Heart left ventricle (tissue), 16 donors: ENCODE results near the gene LMTK3. TPM values are rescaled to one million over a fixed set of nuclear protein-coding genes. Genes with fewer than 3 reads are reported as not detected.

Experiments used
- ATAC-seq, 4 donors: fragments of 200-7000 bp; cut with Tn5 transposase; one replicate each; pipeline ENCODE4 v1.9.1; 2020 to 2022; ENCODE audit warnings: moderate library complexity in 4 of 4, mild to moderate bottlenecking in 3 of 4, moderate number of reproducible peaks in 1 of 4
- DNase-seq, 5 donors: peaks; one replicate each; pipeline ENCODE4 v3.0.0-alpha.2; 2020
- H3K27ac ChIP-seq, 12 donors: fragments of 200-600 bp; sonication (generic) in 4 of 12; one replicate each; pipeline versions ENCODE4 v1.5.0 to v1.8.0; 2016 to 2022; ENCODE audit warnings: mild to moderate bottlenecking in 2 of 12
- H3K27me3 ChIP-seq, 9 donors: fragments of 200-600 bp; sonication (generic) in 2 of 9; one replicate each; pipeline versions ENCODE4 v1.5.1 to v1.8.0; 2016 to 2022; ENCODE audit warnings: mild to moderate bottlenecking in 3 of 9
- H3K36me3 ChIP-seq, 9 donors: fragments of 200-600 bp; sonication (generic) in 2 of 9; one replicate each; pipeline versions ENCODE4 v1.5.0 to v1.8.0; 2018 to 2022; ENCODE audit warnings: mild to moderate bottlenecking in 2 of 9
- H3K4me1 ChIP-seq, 12 donors: fragments of 200-600 bp; sonication (generic) in 4 of 12; one replicate each; pipeline versions ENCODE4 v1.5.0 to v1.8.0; 2016 to 2022; ENCODE audit warnings: mild to moderate bottlenecking in 3 of 12
- H3K4me3 ChIP-seq, 12 donors: fragments of 200-600 bp; sonication (generic) in 4 of 12; one replicate each; pipeline versions ENCODE4 v1.5.0 to v1.8.0; 2017 to 2022; ENCODE audit warnings: mild to moderate bottlenecking in 9 of 12, moderate library complexity in 4 of 12
- H3K9me3 ChIP-seq, 12 donors: fragments of 200-600 bp; sonication (generic) in 4 of 12; one replicate each; pipeline versions ENCODE4 v1.5.0 to v1.8.0; 2016 to 2022; ENCODE audit warnings: mild to moderate bottlenecking in 1 of 12
- CTCF ChIP-seq, 12 donors: fragments of 200-600 bp; sonication (generic) in 4 of 12; IDR thresholded peaks; one replicate each; pipeline versions ENCODE4 v1.5.0 to v1.8.0; 2018 to 2022; ENCODE audit warnings: antibody characterized with exemption in 12 of 12, mild to moderate bottlenecking in 5 of 12
- POLR2A ChIP-seq, 2 donors: fragments of 450-650 bp; IDR thresholded peaks; one replicate each; pipeline ENCODE4 v1.6.1; 2017; ENCODE audit warnings: antibody characterized with exemption in 2 of 2, mild to moderate bottlenecking in 2 of 2, moderate library complexity in 2 of 2
- WGBS, 4 donors: extraction: QIAGEN DNeasy Blood & Tissue Kit in 2 of 4; methylation state at CpG; one replicate each; pipeline versions ENCODE4 v1.1.5 to v1.1.7; 2013 to 2018; 5-methylcytosine and 5-hydroxymethylcytosine counted together
- intact Hi-C, 10 donors: fragments of 100-400 bp; cut with DNase I; formaldehyde crosslinking; loops; one replicate each; pipeline versions ENCODE4 v1.11.1 to v1.14.2; 2022
- polyA plus RNA-seq, 2 donors: library from polyadenylated mRNA; stranded (reverse); fragments of 200-250 nt; gene quantifications; one replicate each; pipeline ENCODE4 v1.2.3, GENCODE V29; 2013
- total RNA-seq, 9 donors: library from RNA; depleted of rRNA in 2 of 9; stranded (reverse); fragments of >200 nt in 2 of 9; fragmentation: NEBNext Ultra II Directional in 3 of 9; extraction: Animal tissue kit (Norgen Biotek cat#: 25700) in 3 of 9; gene quantifications; one replicate each; pipeline versions ENCODE4 v1.1.0 to v1.2.4, GENCODE V29; 2016 to 2023
- donor health status: ischemic (EF 13 %, LVEDD 7.1; RV severe dilation, severe dysfunction).
- donor health status: healthy with polysubstance abuse.
- donor health status: DM: no; HTN: yes; CAD: no.
- donor health status: DM: no; HTN: no; CAD: no.
- donor health status: ischemic (EF 25% LVEDD 6.9; RV normal size, moderate dysfunction).
- donor health status: ischemic (EF 25% LVEDD 5.7; RV mildly dilated, moderate dysfunction).
- donor health status: healthy.
- donor health status: DM: yes; HTN: yes; CAD: no.
- donor health status: ischemic (EF 35%, LVEDD 5.7; RV mildly dilated, moderate dysfunction).
- donor health status: nonischemic (EF 11% LVEDD 7.7; RV severe dilation, severe dysfunction).
- donor health status: DM: yes; HTN: yes; CAD: no.
- donor health status: PGD.
- donor health status: ischemic (EF 29% LVEDD 5.4; RV normal size, mild dysfunction).
- donor health status: nonischemic (EF 23%, LVEDD 6.1; RV moderate dilation, normal function).

LMTK3 gene
- total and polyA plus RNA-seq, 11 donors: 0.19 to 1.9 (median 1.3) TPM

DNA sequence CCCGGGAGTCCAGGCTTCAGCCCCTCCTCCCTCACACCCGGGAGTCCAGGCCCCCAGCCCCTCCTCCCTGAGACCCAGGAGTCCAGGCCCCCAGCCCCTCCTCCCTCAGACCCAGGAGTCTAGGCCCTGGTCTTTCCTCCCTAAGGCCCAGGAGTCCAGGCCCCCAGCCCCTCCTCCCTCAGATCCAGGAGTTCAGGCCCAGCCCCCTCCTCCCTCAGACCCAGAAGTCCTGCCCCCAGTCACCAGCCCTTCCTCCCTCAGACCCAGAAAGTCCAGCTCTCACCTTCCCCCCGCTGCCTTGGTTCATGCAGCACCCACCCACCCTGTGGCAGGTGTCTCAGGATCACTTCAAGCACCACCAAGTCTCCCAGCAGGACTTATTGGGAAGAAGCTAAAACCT is 28.3 kb downstream of the LMTK3 start:
- TF ChIP-seq CTCF (IDR thresholded peaks at IDR 0.05) (no peak), POLR2A (IDR thresholded peaks at IDR 0.05) (no peak)
- Histone ChIP-seq H3K4me1 (peaks cover 0 to 36% (median 23%) of the 10 kb centered on the region in 12 donors), H3K36me3 (peaks cover 0 to 11% (median 7%) of the 10 kb centered on the region in 9 donors), H3K4me3 (no peak overlapping the region), H3K27ac (no peak overlapping the region), H3K9me3 (no peaks in the 10 kb centered on the region), H3K27me3 (no peaks in the 10 kb centered on the region)
- DNase-seq: peak in 1 of 5 donors; percentile 13
- 44 to 100% (median 74%) methylated on average over 1 to 3 of the region's 3 CpGs for WGBS, 4 donors
- intact Hi-C loops: no loop called here
- no peak for ATAC-seq

GRCh38 chr19:48481846-48482639 is 29.6 kb downstream of the LMTK3 start:
- H3K27me3 ChIP-seq: no peaks in the 10 kb centered on the region
- TF ChIP-seq CTCF (IDR thresholded peaks at IDR 0.05) (no peak), POLR2A (IDR thresholded peaks at IDR 0.05) (no peak)
- DNase-seq: peak in 2 of 5 donors; percentile 14 to 31
- H3K27ac ChIP-seq: peak overlapping the region in 3 of 12 donors; percentile 11 to 25 (median 13)
- H3K4me3 ChIP-seq: no peak overlapping the region
- H3K36me3 ChIP-seq: peaks cover 0 to 23% (median 20%) of the 10 kb centered on the region in 9 donors
- peaks cover 0 to 27% (median 19%) of the 10 kb centered on the region in 12 donors for H3K4me1 ChIP-seq
- H3K9me3 ChIP-seq: no peaks in the 10 kb centered on the region
- intact Hi-C loops: no loop called here
- WGBS, 4 donors: 31 to 57% (median 50%) methylated on average over 7 of the region's 7 CpGs
- ATAC-seq: peak in 1 of 4 donors; percentile 4

GRCh38 chr19:48480558-48481500 is 30.8 kb downstream of the LMTK3 start:
- Histone ChIP-seq H3K9me3 (no peaks in the 10 kb centered on the region), H3K4me3 (peak overlapping the region; percentile 25 to 72 (median 60)), H3K36me3 (peaks cover under 1 to 34% (median 32%) of the 10 kb centered on the region in 9 donors), H3K4me1 (peaks cover 0 to 27% (median 19%) of the 10 kb centered on the region in 12 donors), H3K27ac (peak overlapping the region; percentile 69 to 97 (median 92)), H3K27me3 (no peaks in the 10 kb centered on the region)
- peak in 4 of 5 donors; percentile 61 to 83 (median 64) for DNase-seq
- WGBS, 4 donors: 11 to 13% (median 12%) methylated on average over 36 to 52 of the region's 52 CpGs
- TF ChIP-seq POLR2A (IDR thresholded peaks at IDR 0.05) (no peak), CTCF (IDR thresholded peaks at IDR 0.05) (peak in 3 of 12 donors; percentile 10 to 27 (median 10))
- peak; percentile 49 to 73 (median 62) for ATAC-seq
- intact Hi-C loops: no loop called here
